ENCODE results near the gene FRS2.

Gene FRS2

GRCh38 chr12:69548687-69549086 is 78.5 kb downstream of the FRS2 start:
- no peak for TF ChIP-seq EZH2phosphoT487 (IDR thresholded peaks at IDR 0.05; ENCODE audit: low read length)
- TF ChIP-seq CTCF (IDR thresholded peaks at IDR 0.05; ENCODE audit: low read length), result no peak
- no peak for TF ChIP-seq EZH2 (optimal IDR thresholded peaks at IDR 0.05; ENCODE audit: low read depth, low read length)
- no peak for DNase-seq
- Histone ChIP-seq H3K27ac (ENCODE audit: low read length) (no peak overlapping the region), H3K9ac (ENCODE audit: low read length) (no peak overlapping the region), H3K4me2 (ENCODE audit: low read depth, low read length) (no peak overlapping the region), H3F3A (ENCODE audit: insufficient read depth, low read length) (no peaks in the 10 kb centered on the region), H3K4me1 (ENCODE audit: low read length) (no peaks in the 10 kb centered on the region), H3K4me3 (ENCODE audit: low read length) (no peak overlapping the region), H4K20me1 (ENCODE audit: insufficient read depth, low read length) (no peaks in the 10 kb centered on the region), H3K27me3 (replicated peaks; ENCODE audit: insufficient read depth, low read length) (no peaks in the 10 kb centered on the region), H3K9me2 (replicated peaks; ENCODE audit: insufficient read depth, low read length) (no peaks in the 10 kb centered on the region), H3K9me3 (replicated peaks; ENCODE audit: insufficient read depth, low read length) (no peaks in the 10 kb centered on the region), H3K79me2 (ENCODE audit: low read length) (no peaks in the 10 kb centered on the region), H2AFZ (ENCODE audit: low read length) (no peak overlapping the region), H3K36me3 (replicated peaks; ENCODE audit: insufficient read depth, low read length) (no peaks in the 10 kb centered on the region)

DNA sequence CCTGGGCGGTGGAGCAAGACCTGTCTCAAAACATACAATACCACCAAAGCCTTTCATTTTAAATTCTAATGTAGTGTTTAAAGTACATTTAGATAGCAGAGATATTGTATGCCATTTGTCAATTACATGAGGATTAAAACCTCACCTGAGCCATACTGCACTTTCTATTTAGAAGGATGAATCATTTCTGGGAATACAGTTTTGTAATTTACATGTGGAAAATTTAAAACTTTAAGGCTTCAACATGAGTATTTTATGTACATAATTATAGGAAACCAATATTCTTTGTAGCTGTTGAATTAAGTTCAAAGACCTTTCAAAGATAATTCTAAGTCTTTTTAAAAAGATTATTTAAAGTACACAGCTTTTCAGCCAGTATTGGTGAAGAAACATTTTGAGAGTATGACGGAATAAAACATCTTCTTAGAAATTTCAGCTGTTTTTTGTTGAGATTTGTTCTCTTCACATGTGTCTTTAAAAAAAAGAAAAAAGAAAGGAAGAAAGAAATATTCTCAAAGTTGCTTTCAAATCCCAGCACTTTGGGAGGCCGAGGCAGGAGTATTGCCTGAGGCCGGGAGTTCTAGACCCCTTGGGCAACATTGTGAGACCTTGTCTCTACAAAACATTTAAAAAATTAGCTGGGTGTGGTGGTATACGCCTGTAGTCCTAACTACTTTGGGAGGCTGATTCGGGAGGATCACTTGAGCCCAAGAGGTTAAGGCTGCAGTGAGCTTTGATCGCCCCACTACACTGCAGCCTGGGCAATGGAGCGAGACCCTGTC is 80.6 kb downstream of the FRS2 start:
- Histone ChIP-seq H3K9me3 (replicated peaks; ENCODE audit: insufficient read depth, low read length) (no peaks in the 10 kb centered on the region), H3K9me2 (replicated peaks; ENCODE audit: insufficient read depth, low read length) (no peaks in the 10 kb centered on the region), H3K27me3 (replicated peaks; ENCODE audit: insufficient read depth, low read length) (no peaks in the 10 kb centered on the region), H4K20me1 (ENCODE audit: insufficient read depth, low read length) (no peaks in the 10 kb centered on the region), H3F3A (ENCODE audit: insufficient read depth, low read length) (no peaks in the 10 kb centered on the region), H3K27ac (ENCODE audit: low read length) (no peak overlapping the region), H2AFZ (ENCODE audit: low read length) (no peak overlapping the region), H3K9ac (ENCODE audit: low read length) (no peak overlapping the region), H3K4me1 (ENCODE audit: low read length) (no peaks in the 10 kb centered on the region), H3K36me3 (replicated peaks; ENCODE audit: insufficient read depth, low read length) (no peaks in the 10 kb centered on the region), H3K79me2 (ENCODE audit: low read length) (no peaks in the 10 kb centered on the region), H3K4me3 (ENCODE audit: low read length) (no peak overlapping the region), H3K4me2 (ENCODE audit: low read depth, low read length) (no peak overlapping the region)
- no peak for TF ChIP-seq CTCF (IDR thresholded peaks at IDR 0.05; ENCODE audit: low read length)
- TF ChIP-seq EZH2 (optimal IDR thresholded peaks at IDR 0.05; ENCODE audit: low read depth, low read length), result no peak
- no peak for DNase-seq

DNA sequence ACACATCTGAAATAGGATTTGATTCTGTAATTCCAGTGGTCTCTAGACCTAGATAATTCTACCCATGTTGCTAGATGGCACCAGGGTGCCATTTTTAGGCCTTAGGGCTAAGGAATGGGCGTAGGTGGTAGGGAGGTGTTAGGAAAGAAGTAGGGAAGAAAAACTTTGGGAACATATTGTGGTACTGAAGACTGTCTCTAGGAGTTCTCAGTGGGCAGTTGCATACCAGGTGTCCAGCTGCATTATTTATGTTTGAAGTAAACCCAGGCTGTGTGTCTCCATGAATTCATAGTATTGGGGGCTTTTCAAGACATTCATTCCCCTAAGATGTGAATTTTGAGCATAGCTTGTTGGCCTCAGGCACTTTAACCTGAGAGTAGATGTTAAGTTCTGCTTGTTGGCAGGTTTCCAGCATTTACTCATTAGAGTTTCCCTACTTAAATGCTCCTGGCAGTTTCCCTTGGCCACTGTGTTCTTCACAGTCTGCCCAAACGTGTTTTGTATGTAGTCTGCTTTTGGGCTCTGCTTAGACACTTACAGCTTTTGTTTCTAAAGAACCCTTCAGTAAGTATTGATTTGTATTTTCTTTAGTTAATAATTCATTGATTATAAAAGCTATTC is 83.5 kb downstream of the FRS2 start:
- Histone ChIP-seq H3K27me3 (replicated peaks; ENCODE audit: insufficient read depth, low read length) (no peaks in the 10 kb centered on the region), H3K9me3 (replicated peaks; ENCODE audit: insufficient read depth, low read length) (no peaks in the 10 kb centered on the region), H3K4me2 (ENCODE audit: low read depth, low read length) (no peak overlapping the region), H2AFZ (ENCODE audit: low read length) (no peak overlapping the region), H3K9me2 (replicated peaks; ENCODE audit: insufficient read depth, low read length) (no peaks in the 10 kb centered on the region), H3F3A (ENCODE audit: insufficient read depth, low read length) (no peaks in the 10 kb centered on the region), H3K9ac (ENCODE audit: low read length) (no peak overlapping the region), H3K36me3 (replicated peaks; ENCODE audit: insufficient read depth, low read length) (no peaks in the 10 kb centered on the region), H4K20me1 (ENCODE audit: insufficient read depth, low read length) (no peaks in the 10 kb centered on the region), H3K4me3 (ENCODE audit: low read length) (no peak overlapping the region), H3K27ac (ENCODE audit: low read length) (no peak overlapping the region), H3K4me1 (ENCODE audit: low read length) (no peaks in the 10 kb centered on the region), H3K79me2 (ENCODE audit: low read length) (no peaks in the 10 kb centered on the region)
- TF ChIP-seq EZH2 (optimal IDR thresholded peaks at IDR 0.05; ENCODE audit: low read depth, low read length), result no peak
- TF ChIP-seq CTCF (IDR thresholded peaks at IDR 0.05; ENCODE audit: low read length), result no peak
- TF ChIP-seq EZH2phosphoT487 (IDR thresholded peaks at IDR 0.05; ENCODE audit: low read length), result no peak
- DNase-seq, result no peak

All from MM.1S (cell line).